C4-2B (cell line): ENCODE data around the gene PRR5L.

Source experiments
- CTCF ChIP-seq: fragments of 450-650 bp; conservative IDR thresholded peaks from 2 replicates; pipeline ENCODE4 v1.5.1; 2017; ENCODE audit warnings: mild to moderate bottlenecking
- ZFX ChIP-seq: fragments of 450-650 bp; IDR thresholded peaks from 2 replicates; pipeline ENCODE4 v1.6.1; 2017

- no peak for TF ChIP-seq CTCF
- no peak for TF ChIP-seq ZFX
Observed at GRCh38 chr11:36330411-36330810, 34.3 kb downstream of the PRR5L start.
